ENCODE results near the gene DIDO1. TPM values are rescaled to one million over a fixed set of nuclear protein-coding genes. Genes with fewer than 3 reads are reported as not detected.

The DIDO1 gene
- total RNA-seq, 1 donor: 66.5 TPM

Small RNA genes within 50 kb of the gene (small RNA-seq; reads per million reads assigned to genes)
- gene DPH3P1: not detected

Other genes starting within 250 kb of the DIDO1 start
- gene NTSR1, start 217.7 kb downstream of the DIDO1 start, total RNA-seq: 0.27 TPM
- gene MRGBP, start 130.0 kb downstream of the DIDO1 start, total RNA-seq: 14.8 TPM
- 55.7 TPM for gene OGFR, start 121.7 kb downstream of the DIDO1 start, total RNA-seq
- gene COL9A3, start 109.5 kb downstream of the DIDO1 start, total RNA-seq: 0.27 TPM
- gene TCFL5, start 64.7 kb downstream of the DIDO1 start, total RNA-seq: 2.7 TPM
- gene GID8, start 11.6 kb upstream of the DIDO1 start, total RNA-seq: 37.4 TPM
- 28.8 TPM for gene SLC17A9, start 26.2 kb upstream of the DIDO1 start, total RNA-seq
- gene BHLHE23, start 80.5 kb upstream of the DIDO1 start, total RNA-seq: 1.3 TPM

Data from hematopoietic multipotent progenitor cell (in vitro differentiated cells).